Measurements from ENCODE around the gene MAN1A2.
"Not testable (repeated sequence)": the region's sequence is repeated elsewhere in the genome, so short reads cannot be mapped to it uniquely, and the experiment has no call there.

MAN1A2 gene

DNA sequence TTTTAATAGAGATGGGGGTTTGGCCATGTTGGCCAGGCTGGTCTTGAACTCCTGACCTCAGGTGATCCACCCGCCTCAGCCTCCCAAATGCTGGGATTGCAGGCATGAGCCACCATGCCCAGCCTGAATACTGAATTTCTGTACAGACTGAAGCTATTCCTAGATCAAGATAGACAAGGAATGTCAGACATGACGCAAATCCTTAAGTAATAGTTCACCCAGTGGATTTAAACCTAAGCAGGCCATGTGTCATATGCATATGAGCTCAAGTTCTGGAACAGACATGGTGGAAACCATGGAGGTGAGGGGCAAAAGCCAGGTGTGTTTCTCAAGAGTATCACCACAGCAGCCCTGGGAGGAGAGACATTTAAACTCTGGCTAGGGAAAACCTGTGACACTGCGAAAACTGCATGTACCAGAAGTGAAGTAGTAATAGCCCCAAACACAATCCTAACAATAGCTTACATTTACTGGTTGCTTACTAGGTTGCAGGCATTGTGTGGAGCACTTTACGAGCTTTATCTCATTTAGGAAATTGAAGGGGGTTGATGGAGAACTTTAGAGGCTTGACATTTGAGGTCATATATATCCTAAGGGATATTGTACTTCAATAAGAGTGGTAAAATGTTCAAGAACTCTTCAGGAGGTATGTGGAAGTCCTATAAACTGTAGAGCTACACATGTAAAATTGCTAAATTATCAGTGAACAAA, 31.7 kb upstream of the MAN1A2 start:
- no peaks in the 10 kb centered on the region for H4K20me1 ChIP-seq
- H3K27ac ChIP-seq: no peak overlapping the region
- no peak overlapping the region for H3K4me2 ChIP-seq
- no peak for TF ChIP-seq Cebpa-rat (IDR thresholded peaks at IDR 0.05)
- no peaks in the 10 kb centered on the region for H3K27me3 ChIP-seq
- no peak overlapping the region for H3K9ac ChIP-seq
- H3K9me3 ChIP-seq (replicated peaks in 1 of 11): peaks cover 0 to 15% (median 7%) of the 10 kb centered on the region in 11 experiments; a peak in 6 of 22 replicates
- no peak overlapping the region for H3K4me3 ChIP-seq
- no peaks in the 10 kb centered on the region for H3K36me3 ChIP-seq
- H3K4me1 ChIP-seq: no peaks in the 10 kb centered on the region

- Histone ChIP-seq H3K36me3 (no peaks in the 10 kb centered on the region), H4K20me1 (no peaks in the 10 kb centered on the region), H3K9ac (no peak overlapping the region), H3K4me1 (no peaks in the 10 kb centered on the region), H3K4me2 (no peak overlapping the region), H3K27me3 (no peaks in the 10 kb centered on the region), H3K27ac (no peak overlapping the region), H3K9me3 (replicated peaks in 1 of 11) (peaks cover 0 to 15% (median 7%) of the 10 kb centered on the region in 11 experiments; a peak in 6 of 22 replicates), H3K4me3 (no peak overlapping the region)
- no peak for TF ChIP-seq Cebpa-rat (IDR thresholded peaks at IDR 0.05)
Observed at GRCh38 chr1:117336088-117336817, 31.0 kb upstream of the MAN1A2 start.

- Histone ChIP-seq H3K36me3 (no peaks in the 10 kb centered on the region), H3K4me3 (no peak overlapping the region), H3K27me3 (no peaks in the 10 kb centered on the region), H3K9me3 (replicated peaks in 1 of 11) (peaks cover 0 to 15% (median 7%) of the 10 kb centered on the region in 11 experiments; a peak in 6 of 22 replicates), H3K4me2 (peak overlapping the region in 2 of 11 experiments; percentile 8 to 11; a peak in 2 of 22 replicates), H3K4me1 (peaks cover 0 to 10% (median 3%) of the 10 kb centered on the region in 10 experiments; a peak in 8 of 20 replicates), H4K20me1 (no peaks in the 10 kb centered on the region), H3K27ac (no peak overlapping the region), H3K9ac (no peak overlapping the region)
- TF ChIP-seq Cebpa-rat (IDR thresholded peaks at IDR 0.05): no peak
Observed at GRCh38 chr1:117339866-117340700, 27.2 kb upstream of the MAN1A2 start.

GRCh38 chr1:117341123-117341522, 26.1 kb upstream of the MAN1A2 start:
- Histone ChIP-seq H3K4me2 (no peak overlapping the region), H3K4me1 (peaks cover 0 to 10% (median 3%) of the 10 kb centered on the region in 10 experiments; a peak in 8 of 20 replicates), H3K4me3 (no peak overlapping the region), H3K36me3 (no peaks in the 10 kb centered on the region), H3K9ac (no peak overlapping the region), H4K20me1 (no peaks in the 10 kb centered on the region), H3K9me3 (replicated peaks in 1 of 11) (peaks cover 0 to 15% (median 7%) of the 10 kb centered on the region in 11 experiments; a peak in 6 of 22 replicates), H3K27me3 (no peaks in the 10 kb centered on the region), H3K27ac (no peak overlapping the region)
- no peak for TF ChIP-seq Cebpa-rat (IDR thresholded peaks at IDR 0.05)

DNA sequence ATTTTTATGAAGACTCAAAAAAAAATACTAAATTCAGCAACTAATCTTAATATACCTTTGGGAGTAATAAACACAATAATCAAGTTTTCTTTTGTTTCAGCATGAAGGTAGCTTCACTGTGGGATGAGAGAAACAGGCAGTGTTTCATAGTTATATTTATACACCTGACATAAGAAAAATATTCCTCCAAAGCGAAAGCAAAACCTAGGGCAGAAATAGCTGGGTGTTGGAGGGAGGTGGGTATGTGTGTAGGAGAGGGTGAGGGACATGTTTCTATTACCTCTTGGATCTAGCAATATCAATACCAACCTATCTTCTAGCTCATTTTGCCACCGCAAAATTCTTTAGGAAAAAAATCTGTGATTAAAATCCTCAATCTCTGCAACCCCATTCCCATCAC, 24.9 kb upstream of the MAN1A2 start:
- H3K27ac ChIP-seq: no peak overlapping the region
- TF ChIP-seq Cebpa-rat (IDR thresholded peaks at IDR 0.05): no peak
- peaks cover 0 to 8% (median 4%) of the 10 kb centered on the region in 11 experiments; a peak in 6 of 22 replicates for H3K9me3 ChIP-seq (replicated peaks in 1 of 11)
- no peak overlapping the region for H3K4me3 ChIP-seq
- peaks cover 0 to 10% (median 3%) of the 10 kb centered on the region in 10 experiments; a peak in 8 of 20 replicates for H3K4me1 ChIP-seq
- H3K4me2 ChIP-seq: peak overlapping the region in 7 of 11 experiments; percentile 15 to 52 (median 26); a peak in 9 of 22 replicates
- no peaks in the 10 kb centered on the region for H4K20me1 ChIP-seq
- H3K36me3 ChIP-seq: no peaks in the 10 kb centered on the region
- H3K27me3 ChIP-seq: no peaks in the 10 kb centered on the region
- H3K9ac ChIP-seq: no peak overlapping the region

DNA sequence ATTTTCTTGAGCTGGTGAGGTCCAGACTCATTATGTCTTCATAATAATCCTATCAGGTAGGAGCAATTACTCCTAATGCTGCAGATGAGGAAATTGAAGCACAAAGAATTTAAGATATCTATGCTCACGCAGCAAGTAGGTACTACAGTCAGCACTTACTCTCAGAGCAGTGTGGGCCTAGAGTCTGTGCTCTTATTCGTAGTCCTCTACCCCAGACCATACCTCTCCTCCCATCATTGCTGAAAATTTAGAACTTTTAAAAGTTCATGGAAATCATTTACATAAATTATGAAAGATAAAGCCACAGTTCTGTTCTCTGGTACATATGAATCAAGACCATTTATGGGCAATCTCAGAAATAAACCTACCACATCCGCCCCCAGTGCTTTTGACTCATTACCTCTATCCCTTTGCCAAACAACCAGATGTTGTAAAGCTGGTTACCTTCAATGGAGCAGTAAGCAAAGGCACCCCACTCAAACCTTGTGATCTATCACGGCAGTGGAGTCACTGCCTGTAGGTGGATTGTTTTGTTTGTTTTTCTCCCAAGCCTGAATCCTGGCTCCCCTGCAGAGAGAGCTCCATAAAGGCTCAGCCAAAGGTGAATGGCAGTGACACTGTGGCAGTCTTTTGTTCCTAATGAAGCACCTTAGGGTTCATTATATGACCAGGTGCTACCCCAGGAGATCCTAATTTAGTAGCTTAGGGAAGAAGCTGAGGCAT, 20.9 kb upstream of the MAN1A2 start:
- Histone ChIP-seq H3K27me3 (no peaks in the 10 kb centered on the region), H3K27ac (no peak overlapping the region), H4K20me1 (no peaks in the 10 kb centered on the region), H3K9me3 (replicated peaks in 1 of 11) (no peaks in the 10 kb centered on the region), H3K4me1 (peaks cover 0 to 10% (median 3%) of the 10 kb centered on the region in 10 experiments; a peak in 8 of 20 replicates), H3K9ac (no peak overlapping the region), H3K4me3 (no peak overlapping the region), H3K4me2 (no peak overlapping the region), H3K36me3 (no peaks in the 10 kb centered on the region)
- no peak for TF ChIP-seq Cebpa-rat (IDR thresholded peaks at IDR 0.05)

DNA sequence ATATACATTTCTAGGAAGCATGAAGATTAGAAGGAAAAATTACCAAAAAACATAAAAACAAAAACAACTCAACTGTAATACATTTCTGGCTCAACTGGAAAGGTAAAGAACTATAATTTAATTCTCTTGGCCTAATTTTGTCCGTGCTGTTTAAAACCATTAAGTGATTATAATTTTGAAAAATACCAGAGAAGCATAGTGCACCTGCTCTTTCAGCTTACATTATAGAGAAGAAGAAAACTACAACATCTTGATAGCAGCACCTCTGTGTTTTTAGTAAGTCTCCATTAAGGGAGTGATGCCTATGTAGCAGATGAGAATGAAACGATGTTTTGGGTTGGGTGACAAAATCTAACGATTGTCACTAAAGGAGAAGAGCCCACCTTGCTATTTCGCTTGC, 19.3 kb upstream of the MAN1A2 start:
- Histone ChIP-seq H3K4me1 (peaks cover 0 to 3% (median under 1%) of the 10 kb centered on the region in 10 experiments; a peak in 8 of 20 replicates), H3K4me2 (no peak overlapping the region), H3K4me3 (no peak overlapping the region), H3K9me3 (replicated peaks in 1 of 11) (no peaks in the 10 kb centered on the region), H4K20me1 (no peaks in the 10 kb centered on the region), H3K9ac (no peak overlapping the region), H3K36me3 (no peaks in the 10 kb centered on the region), H3K27ac (no peak overlapping the region), H3K27me3 (no peaks in the 10 kb centered on the region)
- TF ChIP-seq Cebpa-rat (IDR thresholded peaks at IDR 0.05): no peak

- not testable (repeated sequence) for H3K9me3 ChIP-seq (replicated peaks in 1 of 11); H3K27ac ChIP-seq; H3K4me1 ChIP-seq; H3K4me2 ChIP-seq; H4K20me1 ChIP-seq; H3K4me3 ChIP-seq; H3K27me3 ChIP-seq; H3K9ac ChIP-seq; H3K36me3 ChIP-seq
Observed at GRCh38 chr1:117352695-117353094, 14.6 kb upstream of the MAN1A2 start.

DNA sequence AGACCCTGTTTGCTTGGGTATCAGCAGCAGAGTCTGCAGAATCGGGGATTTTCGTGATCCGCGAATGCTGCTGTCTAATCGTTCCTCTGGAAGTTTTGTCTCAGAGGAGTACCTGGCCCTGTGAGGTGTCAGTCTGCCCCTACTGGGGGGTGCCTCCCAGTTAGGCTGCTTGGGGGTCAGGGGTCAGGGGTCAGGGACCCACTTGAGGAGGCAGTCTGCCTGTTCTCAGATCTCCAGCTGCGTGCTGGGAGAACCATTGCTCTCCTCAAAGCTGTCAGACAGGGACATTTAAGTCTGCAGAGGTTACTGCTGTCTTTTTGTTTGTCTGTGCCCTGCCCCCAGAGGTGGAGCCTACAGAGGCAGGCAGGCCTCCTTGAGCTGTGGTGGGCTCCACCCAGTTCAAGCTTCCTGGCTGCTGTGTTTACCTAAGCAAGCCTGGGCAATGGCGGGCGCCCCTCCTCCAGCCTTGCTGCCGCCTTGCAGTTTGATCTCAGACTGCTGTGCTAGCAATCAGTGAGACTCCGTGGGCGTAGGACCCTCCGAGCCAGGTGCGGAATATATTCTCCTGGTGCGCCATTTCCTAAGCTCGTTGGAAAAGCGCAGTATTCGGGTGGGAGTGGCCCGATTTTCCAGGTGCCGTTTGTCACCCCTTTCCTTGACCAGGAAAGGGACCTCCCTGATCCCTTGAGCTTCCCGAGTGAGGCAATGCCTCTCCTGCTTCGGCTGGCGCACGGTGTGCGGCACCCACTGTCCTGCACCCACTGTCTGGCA, 9.2 kb upstream of the MAN1A2 start:
- H3K9ac ChIP-seq; H3K9me3 ChIP-seq (replicated peaks in 1 of 11); H4K20me1 ChIP-seq; H3K27me3 ChIP-seq; H3K4me1 ChIP-seq; H3K4me3 ChIP-seq; H3K36me3 ChIP-seq; H3K4me2 ChIP-seq; H3K27ac ChIP-seq: not testable (repeated sequence)

- not testable (repeated sequence) for H3K4me2 ChIP-seq; H3K4me3 ChIP-seq; H3K9ac ChIP-seq; H3K36me3 ChIP-seq; H3K27me3 ChIP-seq; H3K27ac ChIP-seq; H4K20me1 ChIP-seq; H3K9me3 ChIP-seq (replicated peaks in 1 of 11); H3K4me1 ChIP-seq
Observed at GRCh38 chr1:117358604-117358887, 8.7 kb upstream of the MAN1A2 start.

Data from BLaER1 treated with 17β-estradiol and CSF1 and Interleukin-3, amounts not matched to agents 10 nM and 100 nM (cell line).